Testis (tissue), 2 donors: Measurements from ENCODE around the gene STIM1.

Experiments used
- POLR2A ChIP-seq: fragments of 450-650 bp; IDR thresholded peaks from one replicate; pipeline ENCODE4 v1.6.1; 2017; ENCODE audit warnings: antibody characterized with exemption, mild to moderate bottlenecking, moderate library complexity
- TF ChIP-seq, protein P1 (sequence below), 3 experiments: fragments of 450-650 bp in 2 of 3; fragments of 200-600 bp in 1 of 3; sonication (generic) in 1 of 3; IDR thresholded peaks; one replicate each; pipeline ENCODE4 v1.5.1; 2016 to 2019; ENCODE audit warnings: antibody characterized with exemption in 3 of 3, mild to moderate bottlenecking in 2 of 3, moderate library complexity in 1 of 3

DNA sequence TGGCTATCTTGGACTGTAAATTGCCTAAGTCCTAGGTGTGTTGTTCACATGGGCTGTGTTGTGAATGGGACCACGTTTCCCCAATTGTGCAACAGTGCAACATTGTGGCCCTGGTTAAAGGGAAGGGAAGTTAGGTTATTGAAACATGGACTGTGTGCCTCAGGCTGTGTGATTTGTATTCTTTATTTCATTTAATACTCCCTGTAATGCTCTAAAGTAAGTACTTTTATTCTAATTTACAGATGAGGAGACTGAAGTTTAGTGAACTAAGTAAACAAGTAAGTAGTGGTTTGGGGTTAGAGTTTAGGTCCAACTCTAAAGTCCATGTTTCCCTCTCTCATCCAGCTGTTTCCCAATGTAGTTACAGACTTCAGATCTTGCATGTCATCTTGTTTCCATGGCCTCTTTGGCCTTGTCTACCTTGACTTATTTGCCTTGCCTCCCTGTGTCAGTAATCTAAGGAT lies 77.7 kb downstream of the STIM1 start:
- TF ChIP-seq, protein P1, sequence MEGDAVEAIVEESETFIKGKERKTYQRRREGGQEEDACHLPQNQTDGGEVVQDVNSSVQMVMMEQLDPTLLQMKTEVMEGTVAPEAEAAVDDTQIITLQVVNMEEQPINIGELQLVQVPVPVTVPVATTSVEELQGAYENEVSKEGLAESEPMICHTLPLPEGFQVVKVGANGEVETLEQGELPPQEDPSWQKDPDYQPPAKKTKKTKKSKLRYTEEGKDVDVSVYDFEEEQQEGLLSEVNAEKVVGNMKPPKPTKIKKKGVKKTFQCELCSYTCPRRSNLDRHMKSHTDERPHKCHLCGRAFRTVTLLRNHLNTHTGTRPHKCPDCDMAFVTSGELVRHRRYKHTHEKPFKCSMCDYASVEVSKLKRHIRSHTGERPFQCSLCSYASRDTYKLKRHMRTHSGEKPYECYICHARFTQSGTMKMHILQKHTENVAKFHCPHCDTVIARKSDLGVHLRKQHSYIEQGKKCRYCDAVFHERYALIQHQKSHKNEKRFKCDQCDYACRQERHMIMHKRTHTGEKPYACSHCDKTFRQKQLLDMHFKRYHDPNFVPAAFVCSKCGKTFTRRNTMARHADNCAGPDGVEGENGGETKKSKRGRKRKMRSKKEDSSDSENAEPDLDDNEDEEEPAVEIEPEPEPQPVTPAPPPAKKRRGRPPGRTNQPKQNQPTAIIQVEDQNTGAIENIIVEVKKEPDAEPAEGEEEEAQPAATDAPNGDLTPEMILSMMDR (IDR thresholded peaks at IDR 0.05) = no peak
- TF ChIP-seq POLR2A = no peak
